ENCODE measurements around the gene MSMP. TPM values are rescaled to one million over a fixed set of nuclear protein-coding genes. Genes with fewer than 3 reads are reported as not detected.

MSMP gene
- total RNA-seq, 1 donor from 2014 or later, result not detected

GRCh38 chr9:35713578-35713977 lies 40.5 kb downstream of the MSMP start:
- Mint-ChIP-seq H3K9me3 (no peaks in the 10 kb centered on the region), H3K27me3 (ENCODE audit: low read depth) (no peaks in the 10 kb centered on the region), H3K4me1 (no peaks in the 10 kb centered on the region), H3K27ac (ENCODE audit: unreplicated experiment) (no peak overlapping the region), H3K4me3 (no peak overlapping the region), H3K36me3 (ENCODE audit: low read depth) (peaks cover 22% of the 10 kb centered on the region)
- DNase-seq (ENCODE audit: low read depth, low spot score), result no peak
- no peak for TF ChIP-seq CTCF (conservative IDR thresholded peaks at IDR 0.05)

GRCh38 chr9:35712762-35713400 lies 41.2 kb downstream of the MSMP start:
- DNase-seq (ENCODE audit: low read depth, low spot score), result no peak
- Mint-ChIP-seq H3K9me3 (no peaks in the 10 kb centered on the region), H3K4me3 (no peak overlapping the region), H3K27ac (ENCODE audit: unreplicated experiment) (no peak overlapping the region), H3K36me3 (ENCODE audit: low read depth) (peaks cover 24% of the 10 kb centered on the region), H3K27me3 (ENCODE audit: low read depth) (no peaks in the 10 kb centered on the region), H3K4me1 (no peaks in the 10 kb centered on the region)
- no peak for TF ChIP-seq CTCF (conservative IDR thresholded peaks at IDR 0.05)

GRCh38 chr9:35711501-35712428 lies 42.3 kb downstream of the MSMP start:
- Mint-ChIP-seq H3K27me3 (ENCODE audit: low read depth) (no peaks in the 10 kb centered on the region), H3K36me3 (ENCODE audit: low read depth) (peaks cover 30% of the 10 kb centered on the region), H3K9me3 (no peaks in the 10 kb centered on the region), H3K4me1 (no peaks in the 10 kb centered on the region), H3K27ac (ENCODE audit: unreplicated experiment) (no peak overlapping the region), H3K4me3 (no peak overlapping the region)
- DNase-seq (ENCODE audit: low read depth, low spot score), result no peak
- no peak for TF ChIP-seq CTCF (conservative IDR thresholded peaks at IDR 0.05)

- DNase-seq (ENCODE audit: low read depth, low spot score), result no peak
- H3K4me1 Mint-ChIP-seq, result no peaks in the 10 kb centered on the region
- H3K4me3 Mint-ChIP-seq, result no peak overlapping the region
- no peak for TF ChIP-seq CTCF (conservative IDR thresholded peaks at IDR 0.05)
- H3K36me3 Mint-ChIP-seq (ENCODE audit: low read depth), result peaks cover 24% of the 10 kb centered on the region
- no peaks in the 10 kb centered on the region for H3K9me3 Mint-ChIP-seq
- H3K27me3 Mint-ChIP-seq (ENCODE audit: low read depth), result no peaks in the 10 kb centered on the region
- no peak overlapping the region for H3K27ac Mint-ChIP-seq (ENCODE audit: unreplicated experiment)
Observed at GRCh38 chr9:35710818-35711500, 43.1 kb downstream of the MSMP start.

GRCh38 chr9:35708146-35708545 lies 45.9 kb downstream of the MSMP start:
- no peak for TF ChIP-seq CTCF (conservative IDR thresholded peaks at IDR 0.05)
- Mint-ChIP-seq H3K36me3 (ENCODE audit: low read depth) (peaks cover 31% of the 10 kb centered on the region), H3K27me3 (ENCODE audit: low read depth) (no peaks in the 10 kb centered on the region), H3K27ac (ENCODE audit: unreplicated experiment) (no peak overlapping the region), H3K9me3 (no peaks in the 10 kb centered on the region), H3K4me1 (no peaks in the 10 kb centered on the region), H3K4me3 (no peak overlapping the region)
- no peak for DNase-seq (ENCODE audit: low read depth, low spot score)
